ENCODE measurements around the gene ETHE1.
A peak's percentile ranks its signal among the peaks of the same experiment; 100 is the strongest.
"Not testable (repeated sequence)": the region's sequence is repeated elsewhere in the genome, so short reads cannot be mapped to it uniquely, and the experiment has no call there.

The ETHE1 gene

DNA sequence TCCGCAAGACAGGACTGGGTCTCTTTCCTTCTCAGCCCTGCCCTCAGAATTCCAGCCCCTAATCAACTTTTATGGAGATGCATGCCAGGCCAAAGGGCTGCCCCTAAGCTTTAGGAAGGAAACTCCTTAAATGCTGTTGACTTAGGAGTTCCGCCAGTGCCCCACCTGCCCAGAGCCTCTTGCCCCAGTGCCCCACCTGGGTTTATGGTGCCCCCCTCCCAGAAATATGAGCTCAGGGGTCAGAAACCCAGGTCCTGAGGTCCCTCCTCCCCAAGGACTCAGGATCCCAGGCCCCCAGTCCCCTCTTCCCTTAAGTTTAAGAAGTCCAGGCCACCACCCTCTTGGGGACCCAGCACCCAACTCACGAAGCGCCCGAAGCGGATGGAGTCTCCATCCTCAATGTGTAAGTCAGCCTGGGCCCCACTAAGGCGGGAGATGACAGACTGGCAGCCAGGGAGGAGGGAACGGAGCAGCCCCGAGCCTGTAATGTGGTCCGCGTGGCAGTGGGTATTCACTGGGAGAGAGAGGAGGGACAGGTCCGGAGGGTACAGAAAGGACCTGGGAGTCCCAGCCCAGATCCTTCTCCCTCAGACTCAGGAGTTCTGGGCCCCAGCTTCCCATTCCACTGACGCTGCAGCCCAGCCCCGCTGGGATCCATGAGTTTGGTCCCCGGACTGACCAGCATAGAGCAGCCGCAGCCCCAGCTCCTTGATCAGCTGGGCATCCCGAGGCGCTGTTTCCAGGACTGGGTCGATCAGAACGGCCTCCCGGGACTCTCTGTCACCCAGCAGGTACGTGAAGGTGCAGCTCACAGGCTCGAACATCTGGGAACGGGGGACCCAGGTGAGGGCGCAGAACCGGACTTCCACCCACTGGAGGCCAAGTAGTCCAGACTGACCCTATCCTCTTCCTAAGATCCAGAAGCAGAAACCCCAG lies 897 bp downstream of the ETHE1 start:
- Histone ChIP-seq H4K20me1 (ENCODE audit: insufficient read depth, low read length) (peaks cover 4% of the 10 kb centered on the region; the same call in 1 of the 2 replicates), H3K79me2 (ENCODE audit: insufficient read depth, low read length) (no peaks in the 10 kb centered on the region), H3K4me2 (ENCODE audit: insufficient read depth, low read length) (peak overlapping the region; percentile 96), H3K4me1 (ENCODE audit: insufficient read depth, low read length) (peaks cover 35% of the 10 kb centered on the region), H3K27me3 (ENCODE audit: insufficient read depth, low read length, poor library complexity) (no peaks in the 10 kb centered on the region), H2AFZ (ENCODE audit: low read depth, low read length) (peak overlapping the region; percentile 94), H3K4me3 (ENCODE audit: low read depth in 1 of 2, low read length in 2 of 2) (peak overlapping the region; percentile 91 to 95; a peak in 3 of 4 replicates), H3K9ac (ENCODE audit: low read depth, low read length) (peak overlapping the region; percentile 83), H3K27ac (ENCODE audit: low read length) (no peak overlapping the region; the same call in 1 of the 2 replicates), H3K9me3 (ENCODE audit: insufficient read depth, low read length, severe bottlenecking) (no peaks in the 10 kb centered on the region), H3K36me3 (ENCODE audit: insufficient read depth, low read length) (no peaks in the 10 kb centered on the region)
- no peak for TF ChIP-seq EZH2 (IDR thresholded peaks at IDR 0.05; ENCODE audit: borderline replicate concordance, low read depth, low read length, severe bottlenecking)
- TF ChIP-seq, protein P1, sequence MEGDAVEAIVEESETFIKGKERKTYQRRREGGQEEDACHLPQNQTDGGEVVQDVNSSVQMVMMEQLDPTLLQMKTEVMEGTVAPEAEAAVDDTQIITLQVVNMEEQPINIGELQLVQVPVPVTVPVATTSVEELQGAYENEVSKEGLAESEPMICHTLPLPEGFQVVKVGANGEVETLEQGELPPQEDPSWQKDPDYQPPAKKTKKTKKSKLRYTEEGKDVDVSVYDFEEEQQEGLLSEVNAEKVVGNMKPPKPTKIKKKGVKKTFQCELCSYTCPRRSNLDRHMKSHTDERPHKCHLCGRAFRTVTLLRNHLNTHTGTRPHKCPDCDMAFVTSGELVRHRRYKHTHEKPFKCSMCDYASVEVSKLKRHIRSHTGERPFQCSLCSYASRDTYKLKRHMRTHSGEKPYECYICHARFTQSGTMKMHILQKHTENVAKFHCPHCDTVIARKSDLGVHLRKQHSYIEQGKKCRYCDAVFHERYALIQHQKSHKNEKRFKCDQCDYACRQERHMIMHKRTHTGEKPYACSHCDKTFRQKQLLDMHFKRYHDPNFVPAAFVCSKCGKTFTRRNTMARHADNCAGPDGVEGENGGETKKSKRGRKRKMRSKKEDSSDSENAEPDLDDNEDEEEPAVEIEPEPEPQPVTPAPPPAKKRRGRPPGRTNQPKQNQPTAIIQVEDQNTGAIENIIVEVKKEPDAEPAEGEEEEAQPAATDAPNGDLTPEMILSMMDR (IDR thresholded peaks at IDR 0.05; ENCODE audit: borderline replicate concordance, extremely low read depth, low read length, poor library complexity, severe bottlenecking): no peak
- no peak for DNase-seq
- no peak for ATAC-seq (ENCODE audit: insufficient read depth, low read depth)

- no peak overlapping the region for H3K27ac ChIP-seq (ENCODE audit: low read length)
- peaks cover 4% of the 10 kb centered on the region; the same call in 1 of the 2 replicates for H4K20me1 ChIP-seq (ENCODE audit: insufficient read depth, low read length)
- H3K9ac ChIP-seq (ENCODE audit: low read depth, low read length): peak overlapping the region; percentile 83; the same call in 1 of the 2 replicates
- H3K79me2 ChIP-seq (ENCODE audit: insufficient read depth, low read length): no peaks in the 10 kb centered on the region
- H3K4me3 ChIP-seq (ENCODE audit: low read depth in 1 of 2, low read length in 2 of 2): peak overlapping the region in 1 of 2 experiments; percentile 95; a peak in 2 of 4 replicates
- H3K27me3 ChIP-seq (ENCODE audit: insufficient read depth, low read length, poor library complexity): no peaks in the 10 kb centered on the region
- ATAC-seq (ENCODE audit: insufficient read depth, low read depth): no peak
- no peaks in the 10 kb centered on the region for H3K9me3 ChIP-seq (ENCODE audit: insufficient read depth, low read length, severe bottlenecking)
- peaks cover 35% of the 10 kb centered on the region for H3K4me1 ChIP-seq (ENCODE audit: insufficient read depth, low read length)
- no peak for DNase-seq
- no peak overlapping the region for H2AFZ ChIP-seq (ENCODE audit: low read depth, low read length)
- H3K4me2 ChIP-seq (ENCODE audit: insufficient read depth, low read length): peak overlapping the region; percentile 96
- TF ChIP-seq EZH2 (IDR thresholded peaks at IDR 0.05; ENCODE audit: borderline replicate concordance, low read depth, low read length, severe bottlenecking): no peak
- TF ChIP-seq, protein P1 (IDR thresholded peaks at IDR 0.05; ENCODE audit: borderline replicate concordance, extremely low read depth, low read length, poor library complexity, severe bottlenecking): no peak
- no peaks in the 10 kb centered on the region for H3K36me3 ChIP-seq (ENCODE audit: insufficient read depth, low read length)
Observed at GRCh38 chr19:43524922-43525835, 1.8 kb downstream of the ETHE1 start.

DNA sequence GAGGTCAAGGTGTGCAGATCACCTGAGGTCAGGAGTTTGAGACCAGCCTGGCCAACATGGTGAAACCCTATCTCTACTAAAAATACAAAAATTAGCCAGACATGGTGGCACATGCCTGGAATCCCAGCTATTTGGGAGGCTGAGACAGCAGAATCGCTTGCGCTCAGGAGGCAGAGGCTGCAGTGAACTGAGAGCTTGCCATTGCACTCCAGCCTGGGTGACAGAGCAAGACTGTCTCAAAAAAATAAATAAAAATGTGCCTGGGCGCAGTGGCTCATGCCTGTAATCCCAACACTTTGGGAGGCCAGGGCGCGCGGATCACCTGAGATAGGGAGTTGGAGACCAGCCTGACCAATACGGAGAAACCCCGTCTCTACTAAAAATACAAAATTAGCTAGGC lies 3.3 kb downstream of the ETHE1 start:
- not testable (repeated sequence) for H3K4me2 ChIP-seq (ENCODE audit: insufficient read depth, low read length); H3K36me3 ChIP-seq (ENCODE audit: insufficient read depth, low read length); H3K9me3 ChIP-seq (ENCODE audit: insufficient read depth, low read length, severe bottlenecking); H3K4me3 ChIP-seq (ENCODE audit: low read depth in 1 of 2, low read length in 2 of 2); H4K20me1 ChIP-seq (ENCODE audit: insufficient read depth, low read length); H3K9ac ChIP-seq (ENCODE audit: low read depth, low read length); ATAC-seq (ENCODE audit: insufficient read depth, low read depth); DNase-seq; H3K79me2 ChIP-seq (ENCODE audit: insufficient read depth, low read length); H3K27ac ChIP-seq (ENCODE audit: low read length); H2AFZ ChIP-seq (ENCODE audit: low read depth, low read length); H3K27me3 ChIP-seq (ENCODE audit: insufficient read depth, low read length, poor library complexity)
- H3K4me1 ChIP-seq (ENCODE audit: insufficient read depth, low read length): peaks cover 35% of the 10 kb centered on the region
